ENCODE data around the gene HK3.

Gene HK3

DNA sequence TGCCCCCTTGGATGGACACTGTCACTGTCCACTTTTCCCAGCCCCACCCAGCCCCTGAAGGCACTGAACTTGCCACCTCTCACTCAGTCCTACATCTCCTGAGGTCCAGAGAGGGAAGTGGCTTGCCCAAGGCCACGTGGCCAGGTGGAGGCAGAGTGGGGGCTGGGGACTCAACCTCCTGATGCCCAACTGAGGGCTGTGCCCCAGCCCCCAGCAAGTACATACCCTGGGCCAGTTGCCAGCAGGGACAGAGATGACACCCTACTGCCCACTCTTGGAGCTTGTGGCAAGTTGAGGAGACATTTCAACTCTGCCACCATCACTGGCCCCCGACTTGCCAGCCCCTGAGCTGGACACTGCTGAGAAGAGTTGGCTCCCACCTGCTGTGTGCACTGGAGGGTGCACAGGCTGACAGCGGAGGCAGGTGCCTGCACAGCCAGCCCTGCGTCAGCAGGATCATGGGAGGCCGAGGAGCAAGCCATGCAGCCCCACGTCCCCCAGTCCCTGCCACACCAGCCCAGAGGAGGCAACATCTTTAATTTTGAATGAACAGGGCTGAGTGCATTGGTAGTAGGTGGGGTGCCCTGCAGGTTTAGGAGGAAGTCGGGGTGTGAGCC is 49.4 kb downstream of the HK3 start:
- no peak for DNase-seq

DNA sequence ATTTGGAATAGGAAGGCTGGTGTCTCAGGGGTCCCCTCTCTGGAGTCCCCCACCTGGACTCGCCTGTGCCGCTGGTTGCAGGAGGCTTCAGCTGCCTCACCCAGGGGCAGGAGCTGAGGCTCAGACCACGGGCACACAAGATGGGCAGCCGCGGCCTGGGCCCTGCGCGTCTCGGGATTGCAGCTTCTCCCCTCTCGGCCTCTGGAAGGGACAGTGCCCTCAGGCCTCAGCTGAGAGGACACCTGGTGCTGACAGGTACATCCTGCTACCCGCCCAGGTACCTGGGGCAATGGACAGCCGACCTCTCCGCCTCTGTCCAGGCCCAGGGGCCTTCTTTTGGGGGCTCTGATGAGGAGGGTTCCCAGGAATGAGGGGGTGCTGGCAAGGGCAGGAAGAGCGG is 50.5 kb downstream of the HK3 start:
- no peak for DNase-seq

GRCh38 chr5:176847726-176848290 is 51.3 kb downstream of the HK3 start:
- no peak for DNase-seq

DNA sequence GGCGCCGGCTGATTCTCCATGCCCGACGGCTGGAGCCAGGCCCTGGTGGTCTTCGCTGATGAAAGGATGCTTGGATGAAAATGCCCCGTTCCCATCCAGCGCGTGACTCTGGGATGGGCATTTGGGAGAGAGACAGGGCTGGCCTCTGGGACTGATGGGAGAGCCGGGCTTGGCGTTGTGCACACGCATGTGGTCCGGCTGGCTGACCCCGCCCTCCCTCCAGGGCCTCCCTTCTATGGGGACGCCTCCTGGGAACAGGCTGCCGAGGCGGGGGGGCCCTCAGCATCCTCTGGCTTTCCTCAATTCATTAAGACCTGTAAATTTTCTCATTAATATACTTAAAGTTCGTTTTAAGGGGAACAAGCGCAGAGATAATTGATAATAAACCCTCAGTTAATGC is 52.0 kb downstream of the HK3 start:
- no peak for DNase-seq

GRCh38 chr5:176846335-176847140 is 52.6 kb downstream of the HK3 start:
- no peak for DNase-seq

DNA sequence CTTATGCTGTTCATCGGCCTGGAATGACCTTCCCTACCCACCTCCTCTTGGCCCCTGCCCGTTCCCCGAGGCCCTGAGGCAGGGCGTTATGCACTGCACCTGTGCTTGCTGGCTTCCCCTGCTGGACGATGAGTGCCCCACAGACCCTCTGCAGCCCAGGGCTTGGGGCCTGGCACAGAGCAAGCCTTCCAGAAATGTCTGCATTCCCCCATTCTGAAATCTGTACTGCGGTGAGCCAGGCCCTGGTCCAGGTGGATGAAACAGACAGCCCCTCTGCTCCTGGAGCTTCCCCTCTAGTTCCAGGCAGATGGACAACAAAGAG is 53.8 kb downstream of the HK3 start:
- no peak for DNase-seq

GRCh38 chr5:176844706-176845391 is 54.3 kb downstream of the HK3 start:
- no peak for DNase-seq

GRCh38 chr5:176844281-176844680 is 54.9 kb downstream of the HK3 start:
- DNase-seq, result no peak

- no peak for DNase-seq
Observed at GRCh38 chr5:176843673-176844072, 55.5 kb downstream of the HK3 start.

DNA sequence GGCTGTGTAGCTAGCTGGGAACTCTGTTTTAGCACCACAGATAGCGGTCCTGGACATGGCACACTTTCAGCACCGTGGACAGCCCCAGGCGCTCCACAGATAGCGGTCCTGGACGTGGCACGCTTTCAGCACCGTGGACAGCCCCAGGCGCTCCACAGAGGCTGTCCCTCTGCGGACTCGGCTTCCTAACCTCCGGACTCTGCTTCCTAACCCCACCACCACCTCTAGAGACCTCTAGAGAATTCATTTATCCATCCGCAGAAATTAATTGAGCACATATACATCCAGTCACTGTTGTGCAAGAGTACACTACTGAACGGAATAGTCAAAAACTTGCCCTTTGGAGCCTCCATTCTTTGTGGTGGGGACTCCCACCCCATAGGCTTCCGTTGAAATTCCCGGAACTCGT is 61.4 kb downstream of the HK3 start:
- peak; percentile 88 for DNase-seq

- no peak for DNase-seq
Observed at GRCh38 chr5:176836811-176837706, 62.1 kb downstream of the HK3 start.

DNA sequence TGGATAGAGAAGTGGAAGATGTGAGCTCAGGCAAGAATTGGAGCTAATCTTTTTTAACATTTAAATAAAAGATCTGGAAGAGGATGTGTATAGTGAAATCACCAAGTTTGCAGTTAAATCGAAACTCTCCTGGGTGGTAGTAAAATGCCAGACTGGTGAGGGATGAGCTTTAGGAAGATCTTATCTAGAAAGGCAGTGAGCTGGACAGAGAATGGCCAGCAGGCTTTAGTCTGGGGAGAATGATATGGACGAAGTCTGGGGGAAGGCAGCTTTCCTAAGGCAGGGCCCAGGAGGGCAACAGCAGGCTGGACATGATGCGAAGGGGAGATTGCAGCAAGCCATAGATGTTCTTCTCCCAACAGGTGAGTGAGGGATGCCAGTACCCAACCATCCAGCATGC is 63.2 kb downstream of the HK3 start:
- DNase-seq, result no peak

- no peak for DNase-seq
Observed at GRCh38 chr5:176833286-176833685, 65.9 kb downstream of the HK3 start.

DNA sequence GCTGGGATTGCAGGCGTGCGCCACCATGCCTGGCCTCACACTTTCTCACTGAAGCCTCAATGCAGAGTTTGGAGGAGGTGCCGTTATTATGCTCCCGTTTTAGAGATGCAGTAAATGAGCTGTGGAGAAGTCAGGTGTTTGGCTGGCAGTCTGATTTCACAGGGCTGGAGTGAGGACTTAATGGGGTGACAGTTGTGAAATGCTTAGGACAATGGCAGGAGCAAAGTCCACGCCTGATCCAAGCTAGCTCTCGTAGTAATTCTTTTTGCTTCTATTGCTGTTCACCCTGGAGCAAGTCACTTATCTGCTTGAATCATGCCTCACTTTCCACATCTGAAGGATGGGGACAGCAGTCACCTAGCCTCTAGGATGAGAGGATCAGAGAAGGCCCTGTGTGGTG is 67.0 kb downstream of the HK3 start:
- no peak for DNase-seq

GRCh38 chr5:176831425-176831824 is 67.7 kb downstream of the HK3 start:
- DNase-seq, result no peak

DNA sequence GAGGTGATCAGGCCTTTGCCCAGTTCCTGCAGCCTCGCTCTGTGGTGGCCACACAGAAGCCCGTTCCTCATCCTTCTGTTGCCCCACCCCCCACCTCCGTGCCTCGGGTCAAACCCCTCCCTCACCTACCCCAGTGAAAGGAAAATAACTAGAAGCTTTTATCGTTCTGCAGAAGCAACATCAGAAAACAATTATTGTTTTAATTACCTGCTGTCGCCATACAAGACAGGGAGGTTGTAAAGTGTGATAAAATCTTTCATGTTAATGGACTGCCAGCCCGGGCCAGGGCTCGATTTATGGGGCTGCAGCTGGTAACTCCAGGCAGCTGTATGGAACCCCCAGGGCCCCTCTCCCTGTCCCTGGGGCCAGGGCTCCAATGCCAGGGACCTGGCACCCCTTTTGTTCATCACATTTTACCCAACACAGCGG is 68.1 kb downstream of the HK3 start:
- DNase-seq, result no peak

Measured in fibroblast of skin of scalp (primary cell).